Measurements from ENCODE around the gene KIF4A.
"Not testable (repeated sequence)": the region's sequence is repeated elsewhere in the genome, so short reads cannot be mapped to it uniquely, and the experiment has no call there.

KIF4A gene

DNA sequence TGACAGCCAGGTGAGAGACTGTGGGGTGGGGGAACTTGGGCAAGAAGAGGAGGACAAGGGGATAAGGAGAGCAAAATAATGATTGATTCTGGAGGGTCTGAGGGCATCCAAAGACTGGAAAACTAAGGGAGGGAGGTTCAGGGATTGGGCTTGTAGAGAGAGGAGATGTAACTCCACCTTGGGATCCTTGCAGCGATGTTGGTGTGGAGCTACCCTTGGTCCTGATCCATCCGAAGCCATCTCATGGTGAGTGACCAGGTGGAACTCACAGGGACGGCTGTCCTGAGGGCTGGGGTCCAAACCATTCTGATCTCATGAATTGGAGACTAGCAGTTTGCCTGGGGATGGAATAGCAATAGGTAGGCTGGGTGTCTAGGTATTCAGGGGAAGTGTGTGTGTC, 9.3 kb upstream of the KIF4A start:
- in situ Hi-C loops (cut with HindIII; ENCODE audit: low sequenced_read_pairs): no loop called here

DNA sequence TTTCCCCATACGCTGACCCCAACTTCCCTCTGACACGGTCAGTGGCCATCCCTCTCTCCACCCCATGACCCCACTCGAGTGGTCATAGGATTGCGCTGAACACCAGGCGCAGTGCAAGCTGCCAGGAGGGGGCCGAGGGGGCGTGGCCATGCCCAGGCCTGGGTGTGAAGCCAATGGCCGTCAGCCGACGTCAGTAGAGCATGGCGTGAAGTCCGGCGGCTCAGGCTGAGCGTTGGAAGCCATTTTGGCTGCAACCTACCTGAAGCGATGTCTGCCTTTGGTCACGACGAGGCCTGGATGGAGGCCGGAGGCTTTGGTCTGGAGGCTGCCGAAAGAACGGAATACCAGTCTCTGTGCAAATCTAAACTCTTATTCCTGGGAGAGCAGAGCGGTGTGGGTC, 8.0 kb upstream of the KIF4A start, which contains the start of gene RAB41:
Gene RAB41, plus strand, starts transcription at position 222 of the 400 bp plus-strand sequence. Its CDS starts 46 bp downstream, at position 268.
- in situ Hi-C loops (cut with HindIII; ENCODE audit: low sequenced_read_pairs): no loop called here

DNA sequence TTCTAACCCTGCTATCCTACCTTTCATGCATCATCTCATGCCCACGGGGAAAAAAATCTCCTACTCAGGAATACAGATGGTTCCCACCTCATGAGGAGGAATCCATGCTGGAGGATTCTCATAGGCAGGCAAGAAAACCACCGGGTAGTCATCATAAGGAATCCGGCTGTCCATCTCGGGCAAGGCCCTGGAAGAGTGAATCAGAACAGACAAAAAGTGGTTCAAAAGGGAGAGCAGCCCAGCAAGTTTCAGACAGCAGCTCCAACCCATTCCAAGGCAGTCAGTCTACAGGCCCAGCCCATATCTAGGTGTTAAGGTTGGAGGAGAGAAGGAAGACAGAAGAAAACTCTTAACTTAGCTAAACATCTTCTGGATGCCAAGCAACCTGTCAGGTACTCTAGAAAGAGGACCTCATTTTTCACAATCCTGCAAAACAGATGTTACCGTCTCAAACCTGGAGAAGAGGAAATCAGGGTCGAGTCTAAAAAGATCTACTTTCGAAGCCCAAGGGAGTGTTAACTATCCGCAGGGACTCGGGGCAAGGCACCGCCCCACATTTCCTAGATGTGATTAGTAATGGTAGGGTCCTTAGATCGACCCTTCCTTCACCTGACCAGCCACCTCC, 624 bp upstream of the KIF4A start:
- in situ Hi-C loops (cut with HindIII; ENCODE audit: low sequenced_read_pairs): no loop called here

DNA sequence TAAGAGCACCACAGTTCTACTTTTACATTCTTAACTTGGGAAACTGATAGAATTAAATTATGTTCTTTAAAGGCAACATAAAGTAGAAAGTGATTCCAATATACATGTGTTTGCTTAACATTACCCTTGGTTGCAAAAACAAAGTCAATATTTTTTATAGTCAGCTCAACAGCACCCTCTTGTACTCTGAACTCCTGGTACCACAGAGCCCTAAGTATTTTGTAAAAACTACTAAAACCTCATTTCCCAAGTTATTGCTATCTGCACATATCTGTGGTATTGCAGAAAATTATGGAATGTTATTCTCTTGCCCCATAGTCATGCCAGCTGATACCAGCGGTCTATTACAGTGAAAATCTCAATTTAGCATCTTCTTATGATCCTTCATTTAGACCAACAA, 2.9 kb downstream of the KIF4A start:
- in situ Hi-C loops (cut with HindIII; ENCODE audit: low sequenced_read_pairs): no loop called here

DNA sequence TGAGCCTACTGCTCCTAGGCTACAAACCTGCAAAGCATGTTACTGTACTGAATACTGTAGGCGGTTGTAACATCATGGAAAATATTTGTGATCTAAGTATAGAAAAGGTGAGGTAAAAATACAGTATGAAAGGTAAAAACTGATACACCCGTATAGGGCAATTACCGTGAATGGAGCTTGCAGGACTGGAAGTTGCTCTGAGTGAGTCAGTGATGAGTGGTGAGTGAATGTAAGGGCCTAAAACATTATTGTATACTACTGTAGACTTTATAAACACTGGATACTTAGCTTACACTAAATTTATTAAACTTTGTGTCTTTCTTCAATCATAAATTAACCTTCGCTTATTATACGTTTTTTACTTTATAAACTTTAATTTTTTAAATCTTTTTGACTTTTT, 3.7 kb downstream of the KIF4A start:
- in situ Hi-C loops (cut with HindIII; ENCODE audit: low sequenced_read_pairs): no loop called here

DNA sequence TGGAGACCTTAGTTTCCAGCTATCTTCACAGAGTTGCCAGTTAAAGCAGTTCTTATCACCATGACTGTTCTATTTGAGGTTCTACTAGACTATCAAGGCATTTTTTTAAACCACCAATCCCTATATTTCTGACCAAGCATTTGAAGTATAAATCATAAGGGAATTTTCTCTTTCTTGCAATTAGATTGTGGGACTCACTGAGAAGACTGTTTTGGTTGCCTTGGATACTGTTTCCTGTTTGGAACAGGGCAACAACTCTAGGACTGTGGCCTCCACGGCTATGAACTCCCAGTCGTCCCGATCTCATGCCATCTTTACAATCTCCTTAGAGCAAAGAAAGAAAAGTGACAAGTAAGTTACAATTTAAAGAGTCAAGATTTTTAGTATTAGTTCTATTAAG, 11.8 kb downstream of the KIF4A start:
- in situ Hi-C loops (cut with HindIII; ENCODE audit: low sequenced_read_pairs): no loop called here

DNA sequence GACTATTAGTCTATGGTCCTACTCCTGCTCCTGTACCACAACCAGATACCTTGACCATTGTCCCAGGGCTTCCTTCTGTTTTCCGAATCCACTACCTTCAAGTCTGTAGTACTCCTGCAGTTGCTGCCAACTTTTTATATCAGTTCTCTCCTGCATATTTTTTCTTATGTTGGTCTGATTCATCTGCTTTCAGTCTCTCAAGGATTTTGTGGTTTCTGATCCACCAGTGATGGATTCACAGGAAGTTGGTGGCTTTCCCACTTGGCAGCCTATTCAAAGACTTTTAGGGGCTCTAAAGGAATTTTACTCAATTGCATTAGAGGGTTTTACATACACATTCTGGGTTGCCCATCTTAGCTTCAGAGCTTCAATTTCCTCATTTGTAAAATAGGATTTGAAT, 23.6 kb downstream of the KIF4A start:
- in situ Hi-C loops (cut with HindIII; ENCODE audit: low sequenced_read_pairs): no loop called here

DNA sequence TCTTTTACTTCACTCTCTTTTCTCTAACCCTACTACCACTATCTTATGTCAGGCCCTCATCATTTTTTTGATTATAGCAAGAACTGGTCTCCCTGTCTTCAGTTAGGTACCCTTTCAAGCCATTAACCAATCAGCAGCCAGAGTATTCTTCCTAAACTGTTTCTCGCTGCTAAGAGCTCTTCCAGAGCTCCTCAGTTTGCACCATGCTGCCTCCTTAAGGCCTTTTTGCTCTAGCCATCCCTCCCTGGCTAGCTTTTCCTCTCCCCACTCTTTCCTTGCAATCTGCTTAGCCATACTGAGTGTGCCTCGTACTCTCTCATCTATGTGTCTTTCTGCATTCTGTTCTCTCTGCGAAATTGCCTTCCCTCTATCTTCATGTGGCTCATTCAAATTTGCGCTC, 32.9 kb downstream of the KIF4A start:
- in situ Hi-C loops (cut with HindIII; ENCODE audit: low sequenced_read_pairs): no loop called here

DNA sequence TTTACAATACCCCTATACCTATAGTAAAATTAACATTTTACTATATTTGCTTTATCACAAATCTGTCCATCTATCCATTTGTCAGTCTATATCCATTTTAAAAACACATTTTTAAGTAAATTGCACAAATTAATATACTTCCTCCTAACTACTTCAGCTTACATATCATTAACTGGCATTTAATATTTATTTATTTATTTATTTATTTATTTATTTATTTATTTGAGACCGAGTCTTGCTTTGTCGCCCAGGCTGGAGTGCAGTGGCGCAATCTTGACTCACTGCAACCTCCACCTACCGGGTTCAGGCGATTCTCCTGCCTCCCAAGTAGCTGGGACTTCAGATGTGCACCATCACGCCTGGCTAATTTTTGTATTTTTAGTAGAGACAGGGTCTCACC, 33.7 kb downstream of the KIF4A start:
- in situ Hi-C loops (cut with HindIII; ENCODE audit: low sequenced_read_pairs): not testable (repeated sequence)

DNA sequence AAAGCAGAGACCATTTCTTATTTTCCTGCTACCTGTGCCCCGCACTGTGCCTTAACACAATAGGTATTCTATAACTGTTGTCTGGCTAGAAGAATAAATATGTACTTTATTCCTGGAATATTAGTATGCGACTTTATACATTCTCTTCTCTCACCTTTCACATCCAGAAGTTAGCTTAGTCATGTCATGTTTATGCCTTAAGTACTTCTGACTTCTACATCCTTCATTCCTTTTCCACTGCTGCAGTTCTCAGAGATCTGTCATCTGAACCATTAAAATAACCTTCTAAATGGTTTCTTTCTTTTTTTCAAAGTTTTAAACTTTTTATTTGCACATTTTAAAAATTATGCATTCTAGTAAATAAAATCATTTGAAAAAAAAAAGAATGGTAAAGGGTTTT, 34.4 kb downstream of the KIF4A start:
- in situ Hi-C loops (cut with HindIII; ENCODE audit: low sequenced_read_pairs): no loop called here

DNA sequence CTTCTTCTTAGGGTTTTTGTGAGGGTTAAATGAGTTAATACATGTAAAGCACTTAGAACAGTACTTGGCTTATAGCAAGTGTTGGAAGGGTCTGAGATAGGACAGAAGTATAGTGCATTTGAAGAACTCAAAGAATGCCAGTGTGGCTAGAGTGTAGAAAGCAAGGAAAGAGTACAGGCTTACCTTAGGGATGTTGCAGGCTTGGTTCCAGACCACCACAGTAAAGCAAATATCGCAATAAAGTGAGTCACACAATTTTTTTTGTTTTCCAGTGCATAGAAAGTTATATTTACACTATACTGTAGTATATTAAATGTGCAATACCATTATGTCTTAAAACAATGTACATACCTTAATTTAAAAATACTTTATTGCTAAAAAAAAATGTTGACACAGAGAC, 41.3 kb downstream of the KIF4A start:
- in situ Hi-C loops (cut with HindIII; ENCODE audit: low sequenced_read_pairs): no loop called here

DNA sequence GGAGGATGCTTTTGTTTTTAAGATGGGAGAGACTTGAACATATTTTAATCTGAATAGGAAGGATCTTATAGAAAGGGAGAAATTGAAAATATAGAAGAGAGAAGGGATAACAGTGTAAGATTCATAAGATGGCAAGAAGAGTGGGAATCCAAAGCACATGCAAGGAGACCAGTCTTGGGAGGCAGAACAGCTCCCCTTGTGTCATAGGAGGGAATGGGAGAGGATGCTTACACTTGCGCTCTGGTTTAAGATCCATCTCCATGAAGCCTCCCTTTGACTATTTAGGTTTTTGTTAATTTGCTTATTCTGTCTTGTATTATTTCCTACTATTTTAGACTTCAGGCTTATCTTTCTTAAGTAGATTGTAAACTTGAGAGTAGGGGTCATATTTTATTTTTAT, 42.7 kb downstream of the KIF4A start:
- in situ Hi-C loops (cut with HindIII; ENCODE audit: low sequenced_read_pairs): no loop called here

DNA sequence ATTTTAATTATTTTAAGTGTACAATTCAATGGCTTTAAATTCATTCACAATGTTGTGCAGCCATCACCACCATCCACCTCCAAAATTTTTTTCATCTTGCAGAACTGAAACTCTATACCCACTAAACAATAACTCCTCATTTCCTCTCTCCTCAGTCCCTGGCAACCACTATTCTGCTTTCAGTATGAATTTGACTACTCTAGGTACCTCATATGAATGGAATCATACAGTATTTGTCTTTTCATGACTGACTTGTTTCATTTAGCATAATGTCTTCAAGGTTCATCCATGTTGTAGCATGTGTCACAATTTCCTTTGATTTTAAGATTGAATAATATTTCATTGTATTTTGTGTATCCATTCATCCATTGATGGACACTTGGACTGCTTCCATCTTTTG, 46.9 kb downstream of the KIF4A start:
- in situ Hi-C loops (cut with HindIII; ENCODE audit: low sequenced_read_pairs): loop anchor here (5.0 kb wide), 1 partner anchor 96 kb away; no protein-coding TSS in a partner anchor

DNA sequence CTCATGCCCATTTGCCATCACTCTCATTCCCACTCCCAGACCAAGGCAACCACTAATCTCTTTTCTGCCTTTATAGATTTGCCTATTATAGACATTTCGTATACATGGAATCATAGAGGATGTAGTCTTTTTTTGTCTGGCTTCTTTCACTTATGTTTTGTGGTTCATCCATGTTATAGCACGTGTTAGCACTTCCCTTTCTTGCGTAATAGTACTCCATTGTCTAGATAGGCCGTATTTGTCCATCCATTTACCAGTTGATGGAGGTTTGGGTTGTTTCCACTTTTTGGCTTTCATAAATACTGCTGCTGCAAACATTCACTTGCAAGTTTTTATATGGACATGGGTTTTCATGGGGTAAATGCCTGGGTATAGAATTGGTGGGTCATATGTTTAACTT, 48.4 kb downstream of the KIF4A start:
- in situ Hi-C loops (cut with HindIII; ENCODE audit: low sequenced_read_pairs): loop anchor here (5.0 kb wide), 1 partner anchor 94 kb away; no protein-coding TSS in a partner anchor

DNA sequence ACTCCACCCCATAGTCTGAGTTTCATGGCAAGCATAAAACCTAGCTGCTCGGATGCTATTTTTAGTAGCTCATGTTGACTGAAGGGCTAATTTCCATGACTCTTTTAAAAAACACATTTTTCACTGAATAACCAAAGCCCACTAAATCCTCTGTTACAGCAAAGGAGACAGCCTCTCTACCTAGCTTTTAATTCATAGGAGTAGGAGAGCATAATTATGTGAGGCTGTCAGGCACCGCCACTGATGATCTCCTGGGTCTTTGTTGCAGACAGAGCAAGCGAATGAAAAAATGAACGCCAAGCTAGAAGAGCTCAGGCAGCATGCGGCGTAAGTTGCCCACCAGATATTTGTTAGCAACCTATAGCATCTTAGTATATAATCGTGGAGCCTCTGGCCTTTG, 53.5 kb downstream of the KIF4A start:
- in situ Hi-C loops (cut with HindIII; ENCODE audit: low sequenced_read_pairs): no loop called here

DNA sequence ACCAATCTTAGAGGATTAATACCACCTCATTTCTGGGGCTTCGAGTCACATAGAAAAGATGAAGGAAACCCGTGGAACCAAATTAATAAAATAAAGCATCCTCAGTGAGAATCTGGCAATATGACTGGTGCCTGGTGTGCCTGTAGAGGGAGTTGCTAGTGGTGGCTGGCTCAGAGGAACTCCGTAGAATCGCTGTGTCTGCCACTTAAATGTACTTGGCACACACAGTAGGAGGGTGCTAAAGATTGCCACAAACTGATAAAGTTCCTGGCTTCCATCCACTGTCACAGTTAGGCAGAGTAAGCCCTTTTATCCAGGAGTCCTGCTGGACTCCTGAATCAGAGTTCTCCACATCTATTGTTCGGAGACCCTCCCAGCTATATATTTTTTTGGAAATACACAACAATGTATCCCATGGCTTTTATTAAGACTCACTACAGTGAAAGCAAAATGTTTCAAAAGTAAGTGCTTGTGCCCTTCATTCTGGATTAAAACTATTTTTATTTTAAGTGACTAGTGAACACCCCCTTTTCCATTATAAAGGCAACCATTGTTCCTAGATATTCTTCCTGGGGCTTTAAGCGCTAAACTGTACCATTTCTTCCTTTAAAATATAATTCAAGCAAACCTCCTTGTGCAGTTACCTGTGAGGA, 56.6 kb downstream of the KIF4A start:
- in situ Hi-C loops (cut with HindIII; ENCODE audit: low sequenced_read_pairs): no loop called here

DNA sequence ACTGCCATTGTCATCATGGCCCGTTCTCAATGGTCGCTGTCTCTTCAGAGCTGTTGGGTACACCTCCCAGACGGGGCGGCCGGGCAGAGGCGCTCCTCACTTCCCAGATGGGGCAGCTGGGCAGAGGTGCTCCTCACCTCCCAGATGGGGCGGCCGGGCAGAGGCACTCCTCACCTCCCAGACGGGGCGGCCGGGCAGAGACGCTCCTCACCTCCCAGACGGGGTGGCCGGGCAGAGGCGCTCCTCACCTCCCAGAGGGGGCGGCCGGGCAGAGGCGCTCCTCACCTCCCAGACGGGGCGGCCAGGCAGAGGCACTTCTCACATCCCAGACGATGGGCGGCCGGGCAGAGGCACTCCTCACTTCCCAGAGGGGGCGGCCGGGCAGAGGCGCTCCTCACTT, 58.9 kb downstream of the KIF4A start:
- in situ Hi-C loops (cut with HindIII; ENCODE audit: low sequenced_read_pairs): not testable (repeated sequence)

DNA sequence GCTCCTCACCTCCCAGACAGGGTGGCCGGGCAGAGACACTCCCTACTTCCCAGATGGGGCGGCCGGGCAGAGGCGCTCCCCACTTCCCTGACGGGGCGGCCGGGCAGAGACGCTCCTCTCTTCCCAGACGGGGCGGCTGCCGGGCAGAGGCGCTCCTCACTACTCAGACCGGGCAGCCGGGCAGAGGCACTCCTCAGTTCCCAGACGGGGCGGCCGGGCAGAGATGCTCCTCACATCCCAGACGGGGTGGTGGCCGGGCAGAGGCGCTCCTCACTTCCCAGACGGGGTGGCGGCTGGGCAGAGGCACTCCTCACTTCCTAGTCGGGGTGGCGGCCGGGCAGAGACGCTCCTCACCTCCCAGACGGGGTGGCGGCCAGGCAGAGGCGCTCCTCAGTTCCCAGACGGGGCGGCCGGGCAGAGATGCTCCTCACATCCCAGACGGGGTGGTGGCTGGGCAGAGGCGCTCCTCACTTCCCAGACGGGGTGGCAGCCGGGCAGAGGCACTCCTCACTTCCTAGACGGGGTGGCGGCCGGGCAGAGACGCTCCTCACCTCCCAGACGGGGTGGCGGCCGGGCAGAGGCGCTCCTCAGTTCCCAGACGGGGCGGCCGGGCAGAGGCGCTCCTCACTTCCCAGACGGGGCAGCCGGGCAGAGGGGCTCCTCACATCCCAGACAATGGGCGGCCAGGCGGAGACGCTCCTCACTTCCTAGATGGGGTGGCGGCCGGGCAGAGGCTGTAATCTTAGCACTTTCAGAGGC, 59.6 kb downstream of the KIF4A start:
- in situ Hi-C loops (cut with HindIII; ENCODE audit: low sequenced_read_pairs): not testable (repeated sequence)

DNA sequence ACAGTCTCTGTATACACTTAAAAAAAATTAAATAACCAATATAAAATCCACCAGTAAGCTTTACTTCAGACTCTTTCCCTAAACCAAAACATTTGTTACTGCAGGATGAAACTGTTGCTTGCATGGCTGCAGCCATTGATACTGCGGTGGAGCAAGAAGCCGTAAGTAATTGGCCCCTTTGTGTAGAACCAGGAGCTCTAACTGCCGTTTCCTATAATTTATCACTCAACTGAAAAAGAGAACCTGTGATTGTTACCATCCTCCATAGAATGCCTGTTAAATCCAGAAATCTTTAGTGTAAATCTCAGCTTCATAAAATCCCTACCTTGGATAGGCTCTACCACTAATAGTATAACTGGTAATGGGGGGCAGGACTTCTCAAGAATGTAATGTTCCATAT, 62.6 kb downstream of the KIF4A start:
- in situ Hi-C loops (cut with HindIII; ENCODE audit: low sequenced_read_pairs): no loop called here

DNA sequence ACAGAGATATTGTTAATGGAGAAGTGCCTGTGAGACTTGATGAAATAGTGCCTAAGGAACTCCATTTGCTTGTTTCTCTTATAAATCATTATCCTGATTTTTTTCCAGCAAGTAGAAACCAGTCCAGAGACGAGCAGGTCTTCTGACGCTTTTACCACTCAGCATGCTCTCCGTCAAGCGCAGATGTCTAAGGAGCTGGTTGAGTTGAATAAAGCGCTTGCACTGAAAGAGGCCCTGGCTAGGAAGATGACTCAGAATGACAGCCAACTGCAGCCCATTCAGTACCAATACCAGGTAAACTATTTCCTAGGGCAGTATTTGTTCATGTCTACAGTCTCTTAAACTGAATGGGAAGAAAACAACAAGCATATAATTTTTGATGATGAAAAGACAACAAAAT, 63.6 kb downstream of the KIF4A start:
- in situ Hi-C loops (cut with HindIII; ENCODE audit: low sequenced_read_pairs): no loop called here

DNA sequence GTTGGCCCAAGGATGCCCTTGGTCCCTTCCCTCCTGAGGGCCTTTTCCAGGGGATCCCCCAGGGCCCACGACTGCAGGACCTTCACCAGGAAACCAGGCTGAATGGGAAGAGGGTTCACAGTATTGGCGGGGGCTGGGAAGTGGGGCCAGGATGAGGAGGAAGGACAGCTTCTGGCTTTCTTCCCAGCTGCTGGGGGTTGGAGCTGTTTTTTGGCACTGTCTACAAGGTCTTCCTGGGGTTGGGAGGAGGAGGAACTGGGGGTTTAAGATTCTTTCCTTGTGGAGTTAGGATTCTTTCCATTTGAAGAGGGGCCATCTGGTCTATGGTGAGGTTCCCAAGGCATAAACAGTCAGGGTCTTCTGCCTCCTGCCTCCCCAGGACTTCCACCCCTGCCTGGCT, 64.8 kb downstream of the KIF4A start:
- in situ Hi-C loops (cut with HindIII; ENCODE audit: low sequenced_read_pairs): no loop called here

DNA sequence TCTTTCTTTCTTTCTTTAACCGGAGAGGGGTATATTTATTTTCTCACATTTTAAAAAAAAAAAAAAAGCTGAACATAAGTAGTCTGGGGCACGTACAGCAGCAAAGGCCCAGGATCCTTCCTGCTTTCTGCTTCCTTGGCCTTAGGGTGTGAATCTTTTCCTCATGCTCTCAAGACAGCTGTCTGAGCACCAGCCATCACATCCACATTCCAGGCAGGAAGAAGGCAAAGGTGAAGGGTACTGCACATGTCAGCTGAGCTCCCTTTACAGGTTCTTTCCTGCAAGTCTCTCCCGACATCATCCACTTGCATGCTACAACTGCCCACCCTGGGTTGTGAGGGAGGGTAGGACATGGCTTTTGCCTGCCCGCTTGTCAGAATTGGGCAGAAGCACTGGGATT, 69.6 kb downstream of the KIF4A start:
- in situ Hi-C loops (cut with HindIII; ENCODE audit: low sequenced_read_pairs): no loop called here

Measured in endothelial cell of hepatic sinusoid (primary cell).